Esophagus squamous epithelium (tissue), 4 donors: ENCODE measurements around the gene ANGPTL2.

Source experiments
- POLR2A ChIP-seq, 4 donors: fragments of 450-650 bp; IDR thresholded peaks; one replicate each; pipeline ENCODE4 v1.6.1; 2017; ENCODE audit warnings: antibody characterized with exemption in 4 of 4, mild to moderate bottlenecking in 4 of 4, moderate library complexity in 3 of 4
- TF ChIP-seq, protein P1 (sequence below), 6 experiments: fragments of 450-650 bp in 4 of 6; fragments of 200-600 bp in 2 of 6; sonication (generic) in 2 of 6; IDR thresholded peaks; one replicate each; pipeline ENCODE4 v1.5.1; 2016 to 2019; ENCODE audit warnings: antibody characterized with exemption in 6 of 6, mild to moderate bottlenecking in 4 of 6, moderate library complexity in 4 of 6

- TF ChIP-seq, protein P1, sequence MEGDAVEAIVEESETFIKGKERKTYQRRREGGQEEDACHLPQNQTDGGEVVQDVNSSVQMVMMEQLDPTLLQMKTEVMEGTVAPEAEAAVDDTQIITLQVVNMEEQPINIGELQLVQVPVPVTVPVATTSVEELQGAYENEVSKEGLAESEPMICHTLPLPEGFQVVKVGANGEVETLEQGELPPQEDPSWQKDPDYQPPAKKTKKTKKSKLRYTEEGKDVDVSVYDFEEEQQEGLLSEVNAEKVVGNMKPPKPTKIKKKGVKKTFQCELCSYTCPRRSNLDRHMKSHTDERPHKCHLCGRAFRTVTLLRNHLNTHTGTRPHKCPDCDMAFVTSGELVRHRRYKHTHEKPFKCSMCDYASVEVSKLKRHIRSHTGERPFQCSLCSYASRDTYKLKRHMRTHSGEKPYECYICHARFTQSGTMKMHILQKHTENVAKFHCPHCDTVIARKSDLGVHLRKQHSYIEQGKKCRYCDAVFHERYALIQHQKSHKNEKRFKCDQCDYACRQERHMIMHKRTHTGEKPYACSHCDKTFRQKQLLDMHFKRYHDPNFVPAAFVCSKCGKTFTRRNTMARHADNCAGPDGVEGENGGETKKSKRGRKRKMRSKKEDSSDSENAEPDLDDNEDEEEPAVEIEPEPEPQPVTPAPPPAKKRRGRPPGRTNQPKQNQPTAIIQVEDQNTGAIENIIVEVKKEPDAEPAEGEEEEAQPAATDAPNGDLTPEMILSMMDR (IDR thresholded peaks at IDR 0.05) = no peak
- no peak for TF ChIP-seq POLR2A (IDR thresholded peaks at IDR 0.05)
Observed at GRCh38 chr9:127118597-127119319, 3.7 kb downstream of the ANGPTL2 start.
